WI38 (cell line): ENCODE data around the gene CPNE2.
"Not testable (repeated sequence)": the region's sequence is repeated elsewhere in the genome, so short reads cannot be mapped to it uniquely, and the experiment has no call there.

Experiments
- H3K4me3 ChIP-seq: 2 replicates; pipeline ENCODE4 v1.5.1; 2011; ENCODE audit warnings: low read depth, mild to moderate bottlenecking, control low read depth, low read length
- CTCF ChIP-seq: IDR thresholded peaks from 2 replicates; pipeline ENCODE4 v1.5.1; 2012; ENCODE audit warnings: low read depth, mild to moderate bottlenecking, control low read depth, low read length

The CPNE2 gene

DNA sequence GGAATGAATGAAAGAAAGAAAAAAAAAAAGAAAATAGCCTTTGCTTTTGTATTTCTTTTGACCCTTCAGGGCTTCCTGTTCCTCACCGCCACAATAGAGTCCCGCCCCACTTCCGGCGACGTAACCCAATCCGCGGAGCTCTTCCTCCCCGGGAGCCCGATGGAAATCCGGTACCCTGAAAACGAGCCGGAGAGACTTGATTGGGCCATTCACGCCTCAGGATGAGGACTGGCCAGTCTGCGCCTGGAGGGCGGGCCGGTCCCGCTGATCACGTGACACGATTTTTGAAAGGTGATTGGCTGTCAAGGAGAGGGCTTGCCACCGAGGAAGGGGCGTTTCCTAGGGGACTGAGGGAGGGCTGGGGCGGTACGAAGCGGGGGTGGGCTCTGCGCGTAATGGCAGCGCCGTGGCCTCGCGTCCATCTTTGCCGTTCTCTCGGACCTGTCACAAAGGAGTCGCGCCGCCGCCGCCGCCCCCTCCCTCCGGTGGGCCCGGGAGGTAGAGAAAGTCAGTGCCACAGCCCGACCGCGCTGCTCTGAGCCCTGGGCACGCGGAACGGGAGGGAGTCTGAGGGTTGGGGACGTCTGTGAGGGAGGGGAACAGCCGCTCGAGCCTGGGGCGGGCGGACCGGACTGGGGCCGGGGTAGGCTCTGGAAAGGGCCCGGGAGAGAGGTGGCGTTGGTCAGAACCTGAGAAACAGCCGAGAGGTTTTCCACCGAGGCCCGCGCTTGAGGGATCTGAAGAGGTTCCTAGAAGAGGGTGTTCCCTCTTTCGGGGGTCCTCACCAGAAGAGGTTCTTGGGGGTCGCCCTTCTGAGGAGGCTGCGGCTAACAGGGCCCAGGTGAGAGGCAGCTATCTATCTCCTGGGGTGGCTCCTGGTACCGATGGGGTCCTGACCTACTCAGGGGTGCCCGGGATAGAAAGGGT is 93.8 kb downstream of the CPNE2 start, which contains the start of the genes PSME3IP1 and RSPRY1:
Gene PSME3IP1, minus strand, starts transcription at position 95 of the 927 bp plus-strand sequence. CDS start 12,185 bp downstream, outside the sequence.
Gene RSPRY1, plus strand, starts transcription at position 385 of the 927 bp plus-strand sequence. CDS start 18,330 bp downstream, outside the sequence.
- H3K4me3 ChIP-seq: peak within 1 kb of the TSS; percentile 97
- no peak for TF ChIP-seq CTCF

DNA sequence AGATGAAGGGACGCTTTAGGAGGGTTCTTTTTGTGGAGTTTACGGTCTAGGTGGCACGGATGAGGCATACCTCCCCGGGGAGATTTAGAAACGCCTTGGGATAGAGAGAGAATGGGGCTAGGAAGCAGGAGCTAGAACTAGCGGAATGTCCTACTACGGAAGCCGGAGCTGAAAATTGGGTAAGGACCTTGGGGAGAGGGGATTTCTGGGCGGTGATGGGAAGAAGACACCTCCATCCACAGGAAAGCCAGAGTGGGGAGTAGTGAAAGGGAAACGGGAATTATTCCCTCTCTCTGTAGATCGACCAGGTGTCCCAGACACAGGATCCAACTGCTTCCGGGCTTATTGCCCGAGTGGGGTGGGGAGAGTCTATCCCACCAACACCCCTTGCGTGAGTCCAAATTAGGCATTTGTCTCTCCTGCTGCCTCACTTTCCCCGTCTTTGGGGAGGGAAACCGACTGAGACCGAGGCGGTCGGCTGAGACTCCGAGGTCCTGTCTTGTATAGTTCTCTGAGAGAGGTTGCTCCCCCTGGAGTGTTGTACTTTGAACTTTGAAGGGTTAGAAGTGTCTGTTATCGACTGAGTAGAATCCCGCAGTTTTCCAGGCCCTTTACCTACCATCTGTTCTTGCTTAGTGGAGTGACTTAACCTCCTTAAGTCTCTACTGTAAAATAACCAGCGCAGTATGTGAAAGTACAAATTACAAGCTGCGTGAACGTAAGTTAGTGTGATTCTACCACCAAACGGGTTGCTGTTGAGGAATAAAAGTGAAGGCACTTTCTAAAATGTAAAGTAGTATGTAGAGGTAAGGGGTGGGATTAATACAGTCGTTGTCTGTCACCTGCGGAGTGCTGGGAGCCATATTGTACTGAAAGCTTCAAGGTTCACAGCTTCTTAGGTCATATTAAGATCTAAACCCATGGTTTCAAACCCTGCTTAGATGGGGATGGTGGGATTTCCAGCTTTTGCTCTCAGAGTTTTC is 94.8 kb downstream of the CPNE2 start:
- no peak for TF ChIP-seq CTCF

DNA sequence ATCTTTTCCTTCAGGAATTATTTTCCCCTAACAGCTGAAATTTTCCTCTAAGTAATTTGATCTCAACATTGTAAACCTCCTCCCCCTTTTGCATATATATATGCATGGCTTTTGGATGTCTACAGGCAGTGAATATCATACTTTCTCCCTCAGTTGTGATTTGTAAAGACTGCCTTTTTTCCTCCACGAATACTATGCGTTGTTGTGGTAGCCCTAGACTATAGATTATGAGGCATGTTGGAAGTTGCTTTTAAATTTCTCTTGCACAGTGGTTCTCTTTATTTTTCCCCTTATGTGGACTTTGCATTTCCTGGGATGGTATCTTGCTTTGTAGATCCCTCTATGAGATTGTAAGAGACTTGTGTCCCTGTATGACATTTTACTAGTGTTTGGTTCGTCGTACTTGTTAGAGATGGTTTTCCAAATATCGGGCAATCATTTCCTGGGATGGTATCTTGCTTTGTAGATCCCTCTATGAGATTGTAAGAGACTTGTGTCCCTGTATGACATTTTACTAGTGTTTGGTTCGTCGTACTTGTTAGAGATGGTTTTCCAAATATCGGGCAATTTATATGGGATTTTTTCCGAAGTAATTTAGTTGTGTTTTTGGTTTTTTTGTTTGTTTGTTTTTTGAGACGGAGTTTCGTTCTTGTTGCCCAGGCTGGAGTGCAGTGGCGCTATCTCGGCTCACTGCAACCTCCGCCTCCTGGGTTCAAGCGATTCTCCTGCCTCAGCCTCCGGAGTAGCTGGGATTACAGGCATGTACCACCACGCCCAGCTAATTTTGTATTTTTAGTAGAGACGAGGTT is 95.7 kb downstream of the CPNE2 start:
- H3K4me3 ChIP-seq: peak overlapping the region; percentile 97

More for the DNA sequence above, 94.8 kb downstream of the CPNE2 start:
- H3K4me3 ChIP-seq: peak overlapping the region; percentile 97

DNA sequence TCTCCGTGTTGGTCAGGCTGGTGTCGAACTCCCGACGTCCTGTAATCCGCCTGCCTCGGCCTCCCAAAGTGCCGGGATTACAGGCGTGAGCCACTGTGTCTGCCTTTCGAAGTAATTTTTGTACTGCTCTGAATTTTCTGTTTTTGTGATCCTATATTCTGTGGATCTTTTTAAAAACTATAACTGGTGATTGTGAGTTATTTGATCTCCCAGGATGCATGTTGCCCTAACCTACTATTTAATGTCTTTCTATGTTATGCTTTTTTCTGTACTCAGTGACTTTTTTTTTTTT is 96.3 kb downstream of the CPNE2 start:
- no peak for TF ChIP-seq CTCF
- no peak overlapping the region for H3K4me3 ChIP-seq

DNA sequence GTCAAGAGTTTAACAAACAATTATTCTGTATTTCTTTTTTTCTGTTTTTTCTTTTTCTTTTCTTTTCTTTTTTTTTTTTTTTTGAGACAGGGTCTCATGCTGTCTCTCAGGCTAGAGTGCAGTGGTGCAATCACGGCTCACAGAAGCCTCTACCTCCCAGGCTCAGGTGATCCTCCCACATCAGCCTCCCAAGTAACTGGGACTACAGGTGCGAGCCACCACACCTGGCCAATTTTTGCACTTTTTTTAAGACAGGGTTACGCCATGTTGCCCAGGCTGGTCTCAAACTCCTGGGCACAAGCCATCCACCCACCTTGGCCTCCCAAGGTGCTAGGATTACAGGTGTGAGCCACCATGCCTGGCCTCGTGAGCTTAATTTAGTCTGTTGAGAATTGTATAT is 97.1 kb downstream of the CPNE2 start:
- not testable (repeated sequence) for H3K4me3 ChIP-seq

- no peak for TF ChIP-seq CTCF
- no peak overlapping the region for H3K4me3 ChIP-seq
Observed at GRCh38 chr16:57190136-57190535, 97.8 kb downstream of the CPNE2 start.

DNA sequence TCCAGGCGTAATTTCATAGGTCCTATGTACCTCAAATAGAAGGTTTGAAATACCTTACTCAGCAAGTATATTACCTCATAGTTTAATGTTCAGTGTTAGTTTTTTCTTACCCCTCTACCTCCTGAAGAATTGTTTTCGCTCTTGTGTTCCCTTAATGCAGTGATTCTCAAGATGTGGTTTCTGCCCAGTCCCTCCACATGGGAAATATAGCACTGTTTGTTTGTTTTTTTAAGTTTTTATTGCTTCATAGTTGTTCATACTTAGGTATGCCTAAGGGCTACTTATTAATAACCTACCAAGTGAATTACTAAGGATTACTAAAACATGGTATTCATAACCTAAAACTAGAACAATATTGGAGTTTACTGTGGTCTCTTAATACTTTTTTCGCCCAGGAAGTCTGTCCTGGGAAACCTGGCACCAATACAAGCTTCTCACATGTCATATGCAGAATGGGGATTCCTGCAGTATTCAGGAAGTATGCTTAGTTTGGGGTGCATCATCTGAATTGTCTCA is 98.7 kb downstream of the CPNE2 start:
- no peak overlapping the region for H3K4me3 ChIP-seq
- no peak for TF ChIP-seq CTCF
